Measurements from ENCODE around the gene BCL11B. TPM values are rescaled to one million over a fixed set of nuclear protein-coding genes. Genes with fewer than 3 reads are reported as not detected.

Gene BCL11B
- total and polyA plus RNA-seq, 2 donors (not counting 1 experiment from before 2014, with no cell fraction given): 0.33 to 0.42 TPM

GRCh38 chr14:99185436-99186068 lies 86.4 kb downstream of the BCL11B start:
- POLR2A ChIA-PET: no interaction called here
- DNase-seq: no peak

GRCh38 chr14:99183716-99184115 lies 88.3 kb downstream of the BCL11B start:
- H3K4me2 ChIP-seq (replicated peaks; ENCODE audit: low read depth, low read length, poor library complexity, severe bottlenecking): no peak overlapping the region
- CTCF ChIA-PET: no interaction called here
- no peak overlapping the region for H3K4me3 ChIP-seq (ENCODE audit: control extremely low read depth in 1 of 5, extremely low read depth in 1 of 5, insufficient read depth in 1 of 5, low read depth in 2 of 5, low read length in 4 of 5)
- H3K27ac ChIP-seq (ENCODE audit: low read length in 2 of 2): no peak overlapping the region
- Mint-ChIP-seq H3K4me3 (no peak overlapping the region), H3K9me3 (ENCODE audit: insufficient read depth) (peaks cover 3% of the 10 kb centered on the region), H3K4me1 (no peaks in the 10 kb centered on the region), H3K27me3 (no peaks in the 10 kb centered on the region), H3K27ac (no peak overlapping the region)
- no peak for ATAC-seq (ENCODE audit: low read depth)
- H3K9ac ChIP-seq (ENCODE audit: low read length): no peak overlapping the region
- POLR2A ChIA-PET: no interaction called here
- 88% methylated on average over 8 of the region's 8 CpGs for WGBS (ENCODE audit: insufficient coverage)
- DNase-seq: no peak
- no peaks in the 10 kb centered on the region for H4K20me1 ChIP-seq (ENCODE audit: control insufficient read depth, insufficient read depth, low read length, poor library complexity, severe bottlenecking)
- no peaks in the 10 kb centered on the region for H3K79me2 ChIP-seq (ENCODE audit: control insufficient read depth, insufficient read depth, low read length)
- no peak overlapping the region for H2AFZ ChIP-seq (ENCODE audit: insufficient read depth, low read depth, low read length, poor library complexity, severe bottlenecking)
- intact Hi-C loops (cut with micrococcal nuclease): no loop called here
- H3K9me3 ChIP-seq (ENCODE audit: control extremely low read depth in 1 of 3, control insufficient read depth in 2 of 3, insufficient read depth in 1 of 3, low read length in 2 of 3): peaks cover 0 to 19% (median 0%) of the 10 kb centered on the region in 3 donors
- no peaks in the 10 kb centered on the region for H3K27me3 ChIP-seq (replicated peaks in 1 of 4; ENCODE audit: control extremely low read depth in 1 of 4, control insufficient read depth in 3 of 4, insufficient read depth in 4 of 4, low read length in 3 of 4)
- H3K36me3 ChIP-seq (replicated peaks in 1 of 2; ENCODE audit: control extremely low read depth in 1 of 2, control insufficient read depth in 1 of 2, extremely low read depth in 1 of 2, insufficient read depth in 2 of 2, low read length in 1 of 2): no peaks in the 10 kb centered on the region
- TF ChIP-seq EZH2 (IDR thresholded peaks at IDR 0.05; ENCODE audit: borderline replicate concordance, insufficient read depth, low read depth, low read length, poor library complexity, severe bottlenecking): no peak
- no peak for TF ChIP-seq CTCF (IDR thresholded peaks at IDR 0.05)
- no peaks in the 10 kb centered on the region for H3K4me1 ChIP-seq (ENCODE audit: control insufficient read depth in 2 of 2, insufficient read depth in 2 of 2, low read length in 2 of 2)

More at GRCh38 chr14:99185436-99186068, 86.4 kb downstream of the BCL11B start:
- peaks cover 0 to 29% (median 0%) of the 10 kb centered on the region in 3 donors for H3K9me3 ChIP-seq (ENCODE audit: control extremely low read depth in 1 of 3, control insufficient read depth in 2 of 3, insufficient read depth in 1 of 3, low read length in 2 of 3)
- H3K36me3 ChIP-seq (replicated peaks in 1 of 2; ENCODE audit: control extremely low read depth in 1 of 2, control insufficient read depth in 1 of 2, extremely low read depth in 1 of 2, insufficient read depth in 2 of 2, low read length in 1 of 2): no peaks in the 10 kb centered on the region
- 94% methylated on average over 10 of the region's 16 CpGs for WGBS (ENCODE audit: insufficient coverage)
- Mint-ChIP-seq H3K4me3 (no peak overlapping the region), H3K27me3 (no peaks in the 10 kb centered on the region), H3K4me1 (no peaks in the 10 kb centered on the region), H3K27ac (no peak overlapping the region), H3K9me3 (ENCODE audit: insufficient read depth) (peaks cover 3% of the 10 kb centered on the region)
- H3K9ac ChIP-seq (ENCODE audit: low read length): no peak overlapping the region
- H3K27ac ChIP-seq (ENCODE audit: low read length in 2 of 2): no peak overlapping the region
- H3K27me3 ChIP-seq (replicated peaks in 1 of 4; ENCODE audit: control extremely low read depth in 1 of 4, control insufficient read depth in 3 of 4, insufficient read depth in 4 of 4, low read length in 3 of 4): no peaks in the 10 kb centered on the region
- H3K79me2 ChIP-seq (ENCODE audit: control insufficient read depth, insufficient read depth, low read length): no peaks in the 10 kb centered on the region
- TF ChIP-seq CTCF (IDR thresholded peaks at IDR 0.05): no peak
- TF ChIP-seq EZH2 (IDR thresholded peaks at IDR 0.05; ENCODE audit: borderline replicate concordance, insufficient read depth, low read depth, low read length, poor library complexity, severe bottlenecking): no peak
- intact Hi-C loops (cut with micrococcal nuclease): no loop called here
- no peak overlapping the region for H3K4me3 ChIP-seq (ENCODE audit: control extremely low read depth in 1 of 5, extremely low read depth in 1 of 5, insufficient read depth in 1 of 5, low read depth in 2 of 5, low read length in 4 of 5)
- H3K4me2 ChIP-seq (replicated peaks; ENCODE audit: low read depth, low read length, poor library complexity, severe bottlenecking): no peak overlapping the region
- no peak overlapping the region for H2AFZ ChIP-seq (ENCODE audit: insufficient read depth, low read depth, low read length, poor library complexity, severe bottlenecking)
- no peaks in the 10 kb centered on the region for H3K4me1 ChIP-seq (ENCODE audit: control insufficient read depth in 2 of 2, insufficient read depth in 2 of 2, low read length in 2 of 2)
- CTCF ChIA-PET: no interaction called here
- no peak for ATAC-seq (ENCODE audit: low read depth)
- no peaks in the 10 kb centered on the region for H4K20me1 ChIP-seq (ENCODE audit: control insufficient read depth, insufficient read depth, low read length, poor library complexity, severe bottlenecking)
